HG03139 (cell line): ENCODE measurements around the gene CCDC33.

Experiments
- ATAC-seq: cut with Tn5 transposase; IDR thresholded peaks from one replicate; pipeline ENCODE4 v1.9.1; 2021; ENCODE audit not compliant: unreplicated experiment

The CCDC33 gene

DNA sequence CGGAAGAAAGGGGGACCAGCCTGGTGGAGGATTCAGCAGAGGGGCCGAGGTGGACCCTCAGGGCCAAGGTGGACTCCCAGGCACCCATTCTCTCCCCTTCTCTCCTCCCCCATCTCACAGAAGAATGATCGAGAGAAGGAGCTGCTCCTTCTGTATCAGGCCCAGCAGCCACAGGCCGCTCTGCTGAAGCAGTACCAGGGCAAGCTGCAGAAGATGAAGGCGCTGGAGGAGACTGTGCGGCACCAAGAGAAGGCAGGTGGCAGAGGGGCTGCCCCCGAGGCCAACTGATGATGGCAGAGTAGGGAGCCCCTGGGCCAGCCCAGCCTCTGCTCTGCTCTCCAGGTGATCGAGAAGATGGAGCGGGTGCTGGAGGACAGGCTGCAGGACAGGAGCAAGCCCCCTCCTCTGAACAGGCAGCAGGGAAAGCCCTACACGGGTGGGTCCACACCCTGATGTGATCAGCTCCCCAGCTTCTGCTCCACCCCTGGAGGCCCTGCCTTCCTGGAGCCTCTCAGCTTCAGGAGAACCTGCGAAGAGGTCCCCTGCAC is 94.8 kb downstream of the CCDC33 start:
- ATAC-seq, result no peak

DNA sequence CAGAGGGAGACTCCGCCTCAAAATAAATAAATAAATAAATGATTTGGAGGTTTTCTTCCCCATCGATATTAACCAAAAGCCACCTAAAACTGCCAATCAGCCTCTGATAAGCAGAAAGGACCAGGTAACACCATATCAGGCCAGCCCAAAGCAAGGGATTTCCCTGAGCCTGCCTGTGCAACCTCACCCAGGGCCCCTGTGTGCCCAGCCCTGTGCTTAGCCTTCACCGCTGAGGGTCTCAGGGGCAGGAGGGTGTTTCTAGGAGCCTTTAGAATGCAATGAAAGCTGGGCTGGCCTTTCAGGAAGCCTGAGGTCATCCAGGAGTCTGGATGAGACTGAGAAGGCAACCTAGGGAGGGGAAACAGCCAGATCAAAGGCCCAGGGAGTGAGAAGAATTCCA is 95.9 kb downstream of the CCDC33 start:
- ATAC-seq, result no peak

GRCh38 chr15:74332611-74333010 is 96.5 kb downstream of the CCDC33 start:
- ATAC-seq, result no peak

- no peak for ATAC-seq
Measured at GRCh38 chr15:74333093-74333492, 97.0 kb downstream of the CCDC33 start.

GRCh38 chr15:74333662-74334061 is 97.5 kb downstream of the CCDC33 start:
- ATAC-seq, result no peak

- ATAC-seq, result no peak
Measured at GRCh38 chr15:74334127-74334526, 98.0 kb downstream of the CCDC33 start.

DNA sequence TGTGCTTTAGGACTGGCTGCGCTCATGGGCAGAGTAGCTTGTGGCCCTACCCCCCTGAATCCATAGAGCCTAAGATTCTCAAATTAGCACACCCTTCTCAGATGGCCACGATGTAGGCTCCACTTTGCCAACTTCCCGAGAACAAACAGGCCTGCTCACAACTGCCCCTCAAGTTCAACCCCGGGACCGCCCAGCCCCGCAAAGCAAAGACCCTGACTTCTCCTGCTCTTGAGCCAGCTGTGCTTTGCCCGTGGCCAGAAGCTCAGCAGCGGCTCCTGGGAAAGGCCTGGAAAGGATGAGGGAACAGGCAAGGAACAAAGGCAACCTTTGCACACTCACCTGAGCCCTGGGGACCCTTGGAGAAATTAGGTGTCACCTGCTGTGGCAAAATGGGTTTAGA is 99.3 kb downstream of the CCDC33 start:
- no peak for ATAC-seq

- ATAC-seq, result no peak
Measured at GRCh38 chr15:74336061-74337005, 100.2 kb downstream of the CCDC33 start.

DNA sequence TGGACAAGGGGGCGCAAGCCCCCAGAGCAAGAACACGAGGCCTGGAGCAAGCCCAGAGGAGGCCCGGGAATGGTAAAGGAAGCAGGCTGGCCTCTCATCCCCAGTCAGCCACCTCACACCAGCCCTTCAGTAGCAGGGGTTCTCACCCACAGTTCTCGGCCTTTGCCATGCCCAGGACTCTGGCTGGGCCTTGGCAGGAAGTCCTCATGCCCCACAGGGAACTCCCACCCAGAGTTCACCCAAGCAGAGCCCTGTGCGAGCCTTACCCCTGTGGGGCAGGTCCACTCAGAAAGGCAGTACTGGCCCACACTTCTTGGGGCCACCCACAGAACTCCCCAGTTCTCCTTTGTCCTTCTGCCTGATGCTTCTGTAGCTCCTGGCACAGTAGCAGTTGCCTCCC is 101.0 kb downstream of the CCDC33 start:
- no peak for ATAC-seq

GRCh38 chr15:74337607-74338211 is 101.6 kb downstream of the CCDC33 start:
- ATAC-seq, result no peak

- no peak for ATAC-seq
Measured at GRCh38 chr15:74338676-74339075, 102.5 kb downstream of the CCDC33 start.

GRCh38 chr15:74339371-74339770 is 103.2 kb downstream of the CCDC33 start:
- ATAC-seq, result no peak

DNA sequence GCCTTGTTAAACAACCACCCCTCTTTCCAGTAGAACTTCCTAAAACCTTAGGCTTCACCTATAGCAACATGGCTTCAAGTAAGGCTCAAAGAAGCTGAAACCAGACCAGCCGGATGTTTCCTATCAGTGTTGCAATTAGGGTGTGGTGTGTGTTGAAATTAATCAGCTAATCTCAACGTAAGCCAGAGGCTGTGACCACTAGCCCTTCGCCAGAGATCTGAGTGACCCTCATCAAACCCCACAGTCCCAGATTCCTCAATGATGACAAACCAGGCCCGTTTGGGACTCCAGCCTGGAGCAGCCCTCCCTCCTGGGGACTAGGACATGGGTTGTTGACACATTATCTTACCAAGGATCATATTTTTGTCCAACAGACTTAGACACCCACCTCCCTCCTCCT is 104.0 kb downstream of the CCDC33 start:
- no peak for ATAC-seq

- no peak for ATAC-seq
Measured at GRCh38 chr15:74343127-74343796, 107.1 kb downstream of the CCDC33 start.

GRCh38 chr15:74343797-74344127 is 107.6 kb downstream of the CCDC33 start:
- no peak for ATAC-seq

- ATAC-seq, result no peak
Measured at GRCh38 chr15:74345051-74345450, 108.9 kb downstream of the CCDC33 start.

- no peak for ATAC-seq
Measured at GRCh38 chr15:74347757-74348250, 111.7 kb downstream of the CCDC33 start.

- ATAC-seq, result no peak
Measured at GRCh38 chr15:74349241-74349778, 113.2 kb downstream of the CCDC33 start.

DNA sequence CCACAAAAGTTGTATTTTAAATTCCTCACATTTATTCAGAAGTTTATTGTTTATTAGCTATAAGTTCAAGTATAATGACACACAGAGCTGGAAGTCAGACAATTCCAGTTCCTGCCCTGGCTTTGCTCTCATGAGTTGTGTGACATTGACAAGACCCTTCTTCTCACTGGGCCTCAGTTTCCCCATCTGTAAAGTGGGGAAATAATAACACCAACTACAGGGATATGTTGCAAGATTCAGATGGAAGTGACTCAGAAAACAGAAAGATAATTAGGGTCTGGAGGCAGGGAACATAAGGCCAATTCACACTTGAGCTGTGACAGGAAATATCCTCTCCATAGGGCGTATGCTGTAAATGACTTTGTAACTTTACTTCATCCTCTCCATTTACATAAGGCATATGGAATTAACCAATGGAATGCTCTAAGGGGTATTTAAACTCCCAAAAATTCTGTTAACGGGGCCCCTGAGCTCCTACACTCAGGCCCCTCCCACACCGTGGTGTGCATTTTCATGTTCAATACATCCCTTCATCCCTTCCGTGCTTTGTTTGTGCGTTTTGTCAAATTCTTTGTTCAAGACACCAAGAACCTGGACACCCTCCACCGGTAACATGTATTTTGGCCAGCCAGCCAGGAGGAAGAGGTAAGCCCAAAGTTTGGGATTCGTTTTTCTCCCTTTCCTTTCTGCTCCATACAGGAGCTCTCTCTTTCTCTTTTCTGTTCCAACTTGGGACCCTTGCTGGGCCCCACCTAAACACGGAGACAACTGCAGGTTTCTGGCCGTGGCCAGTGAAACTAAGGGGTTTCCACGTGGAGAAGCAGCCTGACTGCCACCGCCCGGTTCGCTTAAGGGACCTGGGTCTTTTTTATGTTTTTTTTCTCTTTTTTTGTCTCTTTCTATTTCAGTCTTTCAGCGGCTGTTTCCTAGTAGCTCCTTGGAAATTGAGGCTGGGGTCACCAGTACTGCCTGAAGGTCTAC is 114.5 kb downstream of the CCDC33 start:
- no peak for ATAC-seq

DNA sequence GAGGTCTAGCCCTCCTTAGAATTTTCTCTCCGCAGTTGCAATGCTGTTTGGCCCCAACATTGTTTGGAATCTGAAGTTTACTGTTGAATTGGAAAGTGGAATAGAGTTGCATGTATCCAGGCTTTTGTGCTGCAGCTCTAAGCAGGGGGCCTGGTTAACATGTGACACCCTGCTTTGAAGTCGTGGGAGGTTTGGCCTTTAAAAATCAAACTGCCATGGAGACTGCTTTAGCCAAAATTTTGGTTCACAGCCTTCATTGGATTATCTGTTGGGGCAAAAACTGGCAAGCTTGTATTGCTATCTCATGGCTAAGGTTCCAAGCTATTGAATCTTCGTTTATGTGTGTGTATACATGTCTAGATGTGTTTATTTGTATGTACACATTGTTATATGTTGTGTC is 115.5 kb downstream of the CCDC33 start:
- ATAC-seq, result no peak
